ENCODE data around the gene TNFAIP8. TPM values are rescaled to one million over a fixed set of nuclear protein-coding genes. Genes with fewer than 3 reads are reported as not detected.

Gene TNFAIP8
- total RNA-seq, 1 donor from 2014 or later: 25.9 TPM

GRCh38 chr5:119387945-119388618 is 32.3 kb downstream of the TNFAIP8 start:
- peaks cover 23% of the 10 kb centered on the region for H3K4me1 Mint-ChIP-seq (ENCODE audit: low read depth, unreplicated experiment)
- no peaks in the 10 kb centered on the region for H3K36me3 Mint-ChIP-seq (ENCODE audit: low read depth, unreplicated experiment)
- no peaks in the 10 kb centered on the region for H3K9me3 Mint-ChIP-seq (ENCODE audit: unreplicated experiment)
- H4K20me1 ChIP-seq (ENCODE audit: insufficient read depth, low read length): peaks cover 11% of the 10 kb centered on the region
- H3K27ac ChIP-seq (ENCODE audit: low read depth, low read length): no peak overlapping the region
- FAIRE-seq (no peak), DNase-seq (ENCODE audit: low read depth) (no peak)
- H3K27me3 ChIP-seq (ENCODE audit: insufficient read depth, low read length): no peaks in the 10 kb centered on the region
- peaks cover 4% of the 10 kb centered on the region for H3K4me1 ChIP-seq (ENCODE audit: insufficient read depth, low read length)
- H3K9me3 ChIP-seq (ENCODE audit: insufficient read depth, low read depth, low read length): no peaks in the 10 kb centered on the region
- no peaks in the 10 kb centered on the region for H3K27me3 Mint-ChIP-seq (ENCODE audit: low read depth, unreplicated experiment)
- H3K36me3 ChIP-seq (ENCODE audit: insufficient read depth, low read length): no peaks in the 10 kb centered on the region
- no peak overlapping the region for H3K9ac ChIP-seq (ENCODE audit: low read length)
- no peak for TF ChIP-seq EZH2 (IDR thresholded peaks at IDR 0.05; ENCODE audit: insufficient read depth, low read length)
- no peak for TF ChIP-seq CTCF (IDR thresholded peaks at IDR 0.05; ENCODE audit: insufficient read depth, low read depth, low read length)
- no peak overlapping the region for H3K4me2 ChIP-seq (ENCODE audit: low read length)
- peaks cover 3% of the 10 kb centered on the region for H3K79me2 ChIP-seq (ENCODE audit: insufficient read depth, low read length)
- no peak overlapping the region for H3K4me3 ChIP-seq (ENCODE audit: insufficient read depth, low read depth, low read length)
- no peak overlapping the region for H2AFZ ChIP-seq (ENCODE audit: low read depth, low read length)
- H3K27ac Mint-ChIP-seq (ENCODE audit: unreplicated experiment): no peak overlapping the region
- no peak overlapping the region for H3K4me3 Mint-ChIP-seq (ENCODE audit: unreplicated experiment)

DNA sequence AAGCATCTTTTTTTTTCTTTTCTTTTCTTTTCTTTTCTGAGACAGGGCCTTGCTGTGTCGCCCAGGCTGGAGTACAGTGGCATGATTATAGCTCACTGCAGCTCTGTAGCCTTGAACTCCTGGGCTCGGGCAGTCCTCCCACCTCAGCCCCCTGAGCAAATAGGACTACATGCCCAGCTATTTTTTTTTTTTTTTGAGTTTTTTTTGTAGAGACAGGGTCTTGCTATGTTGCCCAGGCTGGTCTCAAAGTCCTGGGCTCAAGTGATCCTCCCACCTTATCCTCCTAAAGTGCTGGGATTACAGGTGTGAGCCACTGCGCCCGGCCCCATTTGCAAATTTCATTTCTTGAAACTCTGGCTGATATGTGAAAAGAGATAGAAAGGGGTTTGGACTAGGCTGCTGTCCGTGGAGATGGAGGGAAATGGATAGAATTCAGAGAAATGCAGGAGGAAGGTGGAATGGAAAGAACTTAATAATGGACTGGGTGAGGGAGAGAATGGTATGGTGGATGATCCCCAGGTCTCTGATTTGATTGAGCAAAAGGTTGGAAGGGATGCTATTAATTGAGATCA is 32.9 kb downstream of the TNFAIP8 start:
- FAIRE-seq: no peak
- Histone ChIP-seq H3K4me3 (ENCODE audit: insufficient read depth, low read depth, low read length) (no peak overlapping the region), H3K9me3 (ENCODE audit: insufficient read depth, low read depth, low read length) (no peaks in the 10 kb centered on the region), H3K79me2 (ENCODE audit: insufficient read depth, low read length) (peaks cover 3% of the 10 kb centered on the region), H3K36me3 (ENCODE audit: insufficient read depth, low read length) (no peaks in the 10 kb centered on the region), H3K9ac (ENCODE audit: low read length) (no peak overlapping the region), H2AFZ (ENCODE audit: low read depth, low read length) (no peak overlapping the region), H3K4me2 (ENCODE audit: low read length) (no peak overlapping the region), H3K27me3 (ENCODE audit: insufficient read depth, low read length) (no peaks in the 10 kb centered on the region), H4K20me1 (ENCODE audit: insufficient read depth, low read length) (peaks cover 11% of the 10 kb centered on the region), H3K4me1 (ENCODE audit: insufficient read depth, low read length) (peaks cover 10% of the 10 kb centered on the region), H3K27ac (ENCODE audit: low read depth, low read length) (no peak overlapping the region)
- H3K4me1 Mint-ChIP-seq (ENCODE audit: low read depth, unreplicated experiment): peaks cover 30% of the 10 kb centered on the region
- H3K4me3 Mint-ChIP-seq (ENCODE audit: unreplicated experiment): no peak overlapping the region
- H3K27me3 Mint-ChIP-seq (ENCODE audit: low read depth, unreplicated experiment): no peaks in the 10 kb centered on the region
- H3K9me3 Mint-ChIP-seq (ENCODE audit: unreplicated experiment): no peaks in the 10 kb centered on the region
- H3K36me3 Mint-ChIP-seq (ENCODE audit: low read depth, unreplicated experiment): no peaks in the 10 kb centered on the region
- no peak for DNase-seq (ENCODE audit: low read depth)
- peak overlapping the region; percentile 4 for H3K27ac Mint-ChIP-seq (ENCODE audit: unreplicated experiment)
- TF ChIP-seq CTCF (IDR thresholded peaks at IDR 0.05; ENCODE audit: insufficient read depth, low read depth, low read length) (no peak), EZH2 (IDR thresholded peaks at IDR 0.05; ENCODE audit: insufficient read depth, low read length) (no peak)
